ENCODE measurements around the gene CACNG4.

Gene CACNG4

GRCh38 chr17:66945147-66945835, 19.2 kb upstream of the CACNG4 start:
- DNase-seq: no peak

- DNase-seq: no peak
Measured at GRCh38 chr17:66946251-66946650, 18.3 kb upstream of the CACNG4 start.

- DNase-seq: no peak
Measured at GRCh38 chr17:66947311-66947710, 17.2 kb upstream of the CACNG4 start.

- DNase-seq: no peak
Measured at GRCh38 chr17:66948061-66948750, 16.3 kb upstream of the CACNG4 start.

- DNase-seq: no peak
Measured at GRCh38 chr17:66949501-66949900, 15.0 kb upstream of the CACNG4 start.

DNA sequence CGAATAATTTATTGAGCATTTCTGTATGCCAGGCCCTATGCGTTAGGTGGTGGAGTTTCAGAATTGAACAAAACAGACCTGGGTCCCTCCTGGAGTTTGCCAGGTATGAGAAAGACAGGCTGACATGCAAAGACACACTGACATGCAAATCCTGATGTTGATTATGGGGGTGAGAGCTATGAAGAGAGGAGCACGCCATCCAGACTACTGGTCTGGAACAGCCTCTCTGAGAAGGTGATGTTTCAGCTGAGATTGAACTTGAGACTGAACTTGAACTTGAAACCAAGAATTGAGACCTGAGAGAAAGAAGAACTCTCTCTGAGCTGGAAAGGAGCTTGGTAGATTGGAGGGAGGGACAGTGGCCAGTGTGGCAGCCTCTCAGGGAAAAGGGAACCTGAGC, 14.2 kb upstream of the CACNG4 start:
- DNase-seq: no peak

DNA sequence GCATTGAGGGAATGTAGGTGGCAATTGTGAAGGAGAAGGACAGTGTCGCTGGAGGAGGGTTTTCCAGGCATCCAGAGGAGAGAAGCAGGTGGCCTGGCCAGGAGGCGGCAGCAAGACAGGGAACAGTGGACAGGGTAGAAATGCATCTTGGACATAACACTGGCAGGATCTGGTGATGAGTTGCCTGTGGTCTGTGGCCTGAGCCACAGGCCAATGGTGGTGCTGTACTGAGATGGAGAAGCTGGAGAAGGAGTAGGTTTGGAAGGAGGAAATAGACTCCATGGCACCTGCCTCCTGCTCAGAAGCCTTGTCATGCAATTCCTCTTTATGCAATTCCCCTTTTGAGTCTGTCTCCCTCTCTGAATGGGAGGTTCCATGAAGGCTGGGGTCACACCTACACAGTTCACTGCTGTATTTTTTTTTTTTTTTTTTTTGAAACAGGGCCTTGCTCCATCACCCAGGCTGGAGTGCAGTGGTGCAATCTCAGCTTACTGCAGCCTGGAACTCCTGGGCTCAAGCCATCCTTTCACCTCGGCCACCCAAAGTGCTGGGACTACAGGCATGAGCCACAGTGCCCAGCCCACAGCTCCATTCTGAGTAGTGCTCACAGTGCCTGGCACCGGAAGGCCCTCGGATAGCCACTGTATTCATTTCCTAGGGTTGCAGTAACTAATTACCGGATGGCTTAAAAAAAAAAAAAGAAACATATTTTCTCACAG, 13.5 kb upstream of the CACNG4 start:
- DNase-seq: no peak

- DNase-seq: no peak
Measured at GRCh38 chr17:66951605-66951953, 12.9 kb upstream of the CACNG4 start.

GRCh38 chr17:66952031-66952524, 12.4 kb upstream of the CACNG4 start:
- DNase-seq: no peak

DNA sequence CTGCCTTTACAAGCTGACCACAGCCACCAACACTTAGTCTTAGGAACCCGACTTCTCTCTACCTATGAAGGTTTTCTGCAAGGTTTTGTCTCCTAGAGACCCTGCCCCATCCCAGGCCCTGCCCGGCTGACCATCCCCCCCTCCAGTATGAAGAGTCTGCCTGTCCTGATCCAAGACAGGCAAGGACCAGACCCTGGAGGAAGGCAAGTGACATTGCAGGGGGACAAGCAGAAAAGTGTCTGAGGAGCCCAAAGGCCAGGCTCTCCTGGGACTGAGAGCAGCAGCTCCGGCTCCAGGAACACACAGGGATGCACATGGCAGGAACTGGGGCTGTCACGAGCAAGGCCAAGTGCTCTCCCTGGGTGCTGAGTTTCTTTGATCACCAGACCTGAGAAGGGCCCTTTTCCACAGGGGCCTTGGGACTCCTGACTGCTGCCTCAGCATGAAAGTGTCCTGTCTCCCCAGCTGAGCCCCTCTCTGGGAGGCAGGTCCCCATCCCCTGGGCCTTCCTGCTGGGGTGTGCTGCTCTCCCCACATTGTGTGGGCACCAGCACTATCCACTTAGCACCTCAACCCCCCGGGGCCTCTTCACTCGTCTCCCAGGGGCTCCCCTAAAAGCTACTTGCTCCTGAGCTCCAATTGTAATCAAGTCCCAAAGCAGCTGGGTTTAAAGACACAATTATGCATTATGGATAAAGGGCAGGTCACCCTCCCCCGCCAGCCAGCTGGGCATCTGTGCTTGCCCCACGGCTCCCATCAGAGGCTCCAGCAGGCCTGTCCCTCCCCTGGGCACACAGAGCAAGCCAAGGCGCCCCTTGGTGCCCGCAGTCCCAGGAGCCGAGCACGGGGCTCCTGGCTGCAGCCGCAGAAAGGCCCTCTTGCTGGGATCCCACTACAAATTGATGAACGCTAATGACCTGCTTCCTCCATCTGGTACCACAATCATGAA, 11.6 kb upstream of the CACNG4 start:
- no peak for DNase-seq

DNA sequence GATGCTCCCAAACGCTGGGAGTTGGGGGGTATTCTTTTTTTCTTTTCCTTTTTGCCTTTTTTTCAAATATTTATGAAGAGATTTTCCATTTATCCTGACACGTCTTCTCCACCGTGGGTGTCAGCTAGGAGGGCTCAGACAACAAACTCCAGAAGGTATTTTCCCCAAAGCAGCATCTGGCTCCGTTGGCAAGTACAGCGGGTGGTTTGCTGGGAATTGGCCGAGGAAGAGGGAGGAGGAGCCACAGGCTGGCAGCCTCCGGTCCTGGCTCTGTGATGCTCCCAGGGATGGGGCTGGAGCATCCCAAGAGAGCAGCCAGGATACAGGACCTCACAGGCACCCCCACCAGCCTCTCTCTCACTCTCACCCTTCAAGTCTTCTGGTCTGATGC, 10.9 kb upstream of the CACNG4 start:
- no peak for DNase-seq

DNA sequence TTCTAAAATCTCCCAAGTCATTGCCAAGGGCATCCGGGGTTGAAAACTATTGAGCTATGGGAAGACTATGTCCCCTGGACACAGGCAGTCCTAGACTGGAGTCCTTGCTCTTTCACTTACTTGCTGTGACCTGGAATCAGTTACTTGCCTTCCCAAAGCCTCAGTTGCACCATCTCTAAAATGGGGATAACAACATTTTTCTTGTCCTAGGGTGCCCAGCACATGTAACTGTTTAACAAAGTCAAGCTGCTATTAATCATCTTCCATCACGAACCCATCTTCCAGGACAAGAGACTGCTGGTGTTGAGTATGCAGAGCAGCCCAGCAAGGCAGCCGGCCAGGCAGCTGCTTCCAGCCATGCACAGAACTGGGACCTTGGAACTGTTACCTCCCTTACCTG, 9.9 kb upstream of the CACNG4 start:
- DNase-seq: no peak

- no peak for DNase-seq
Measured at GRCh38 chr17:66955821-66956220, 8.7 kb upstream of the CACNG4 start.

DNA sequence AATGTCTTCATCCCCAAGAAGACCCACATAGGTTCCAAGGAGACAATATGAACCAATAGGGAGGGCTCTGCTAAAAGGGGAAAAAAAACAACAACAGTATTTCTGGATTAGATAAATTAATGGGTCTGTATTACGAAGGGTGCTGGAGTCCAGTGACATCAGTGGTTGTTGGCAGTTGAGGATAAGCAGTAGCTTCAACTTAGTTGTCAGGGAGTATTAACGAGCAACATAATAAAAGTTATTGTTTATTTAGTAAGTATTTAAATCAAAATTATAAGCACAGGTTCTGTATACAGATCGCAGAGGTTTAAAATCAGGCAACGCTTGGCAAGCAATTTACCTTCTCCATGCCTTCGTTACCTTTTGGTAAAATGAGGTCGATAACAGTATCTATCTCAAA, 7.6 kb upstream of the CACNG4 start:
- no peak for DNase-seq

GRCh38 chr17:66957343-66957742, 7.2 kb upstream of the CACNG4 start:
- no peak for DNase-seq

GRCh38 chr17:66957951-66958579, 6.4 kb upstream of the CACNG4 start:
- DNase-seq: no peak

DNA sequence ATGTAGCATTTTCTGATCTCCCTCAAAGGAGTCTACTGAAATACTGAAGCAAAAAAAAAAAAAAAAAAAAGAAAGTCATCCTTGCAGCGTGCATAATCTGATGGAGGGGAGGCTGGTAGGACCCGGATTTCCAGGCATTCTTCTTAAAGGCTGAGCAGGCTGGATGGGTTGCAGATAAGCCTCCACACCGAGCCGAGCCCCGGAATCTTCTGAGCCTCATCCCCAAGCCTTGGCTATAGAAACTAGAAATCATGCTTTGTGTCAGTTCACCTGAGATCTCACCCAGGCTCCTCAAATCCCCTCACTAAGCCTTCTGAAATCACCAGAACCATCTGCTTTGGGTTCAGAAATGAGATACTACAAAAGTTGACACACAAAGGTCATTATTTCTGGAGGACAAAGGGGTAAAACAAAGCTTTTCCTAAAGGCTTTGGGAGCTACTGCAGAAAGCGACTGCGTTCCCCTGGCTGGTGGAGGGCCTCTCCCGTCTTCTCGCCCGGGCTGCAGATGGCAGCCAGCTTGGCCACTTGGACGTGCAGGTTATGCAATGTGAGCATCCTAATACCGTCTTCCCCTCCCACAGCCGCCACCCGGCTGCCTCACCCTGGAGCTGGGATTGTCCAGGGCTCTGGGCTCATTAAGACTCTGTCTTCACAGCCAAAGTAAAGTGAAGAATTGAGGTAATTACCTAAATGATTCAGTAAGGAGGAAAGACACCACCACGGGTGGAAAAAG, 4.7 kb upstream of the CACNG4 start:
- no peak for DNase-seq

DNA sequence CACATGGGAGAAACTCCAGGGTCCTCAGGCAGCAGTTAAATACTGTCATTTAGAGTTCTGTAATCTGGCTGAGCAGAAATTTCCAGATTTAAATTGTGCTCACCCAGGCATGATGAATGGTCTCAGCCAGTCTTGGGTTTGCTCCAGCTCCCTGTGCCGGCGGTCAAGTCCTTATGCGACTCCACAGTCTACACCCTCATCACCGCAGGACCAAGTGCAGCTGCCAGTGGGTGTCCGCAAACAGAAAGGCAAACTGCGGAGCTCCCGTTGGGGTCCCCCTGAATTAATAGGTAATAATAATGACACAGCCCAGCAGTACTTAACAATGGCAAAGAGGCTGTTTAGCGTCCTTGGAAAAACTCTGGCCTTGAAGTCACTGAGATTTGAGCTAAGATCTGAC, 3.9 kb upstream of the CACNG4 start:
- DNase-seq: no peak

GRCh38 chr17:66963521-66963908, 992 bp upstream of the CACNG4 start:
- no peak for DNase-seq

DNA sequence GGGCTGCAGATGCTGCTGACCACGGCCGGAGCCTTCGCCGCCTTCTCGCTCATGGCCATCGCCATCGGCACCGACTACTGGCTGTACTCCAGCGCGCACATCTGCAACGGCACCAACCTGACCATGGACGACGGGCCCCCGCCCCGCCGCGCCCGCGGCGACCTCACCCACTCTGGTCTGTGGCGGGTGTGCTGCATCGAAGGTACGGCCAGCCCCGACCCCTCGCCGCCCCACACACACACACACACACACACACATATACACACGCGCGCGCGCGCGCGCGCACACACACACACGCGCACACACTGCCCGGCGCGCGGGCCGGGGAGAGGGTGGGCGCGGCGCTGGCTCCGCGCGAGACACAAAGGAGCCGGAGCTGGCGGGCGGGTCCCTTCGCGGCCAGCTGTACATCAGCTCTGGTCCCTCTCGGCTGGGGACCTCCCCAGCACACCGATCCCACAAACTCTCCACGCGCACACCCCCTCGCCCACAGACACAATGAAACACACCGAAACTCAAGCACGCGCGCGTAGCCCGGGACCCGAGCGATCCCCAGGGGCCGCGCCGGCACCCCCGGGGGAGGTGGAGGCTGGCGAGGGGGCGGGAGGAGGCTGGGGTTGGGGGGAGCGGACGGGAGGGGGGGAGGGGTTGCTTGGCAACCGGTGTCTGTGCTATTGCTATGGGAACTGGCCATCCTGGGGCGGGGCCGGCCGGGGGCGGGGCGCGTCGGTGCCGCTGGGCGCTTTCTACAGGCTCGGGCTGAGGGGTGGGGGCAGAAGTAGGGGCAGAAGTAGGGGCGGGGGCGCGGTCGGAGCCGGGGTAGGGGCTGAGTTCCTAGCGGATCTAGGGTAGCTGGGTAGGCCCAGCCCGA, 658 bp downstream of the CACNG4 start:
- peak; percentile 55 to 67 for DNase-seq

GRCh38 chr17:66965801-66966262, 1.3 kb downstream of the CACNG4 start:
- no peak for DNase-seq
